ENCODE measurements around the gene KRT8. TPM values are rescaled to one million over a fixed set of nuclear protein-coding genes. Genes with fewer than 3 reads are reported as not detected.

KRT8 gene
- polyA plus RNA-seq, 1 experiment, result 18.2 TPM

DNA sequence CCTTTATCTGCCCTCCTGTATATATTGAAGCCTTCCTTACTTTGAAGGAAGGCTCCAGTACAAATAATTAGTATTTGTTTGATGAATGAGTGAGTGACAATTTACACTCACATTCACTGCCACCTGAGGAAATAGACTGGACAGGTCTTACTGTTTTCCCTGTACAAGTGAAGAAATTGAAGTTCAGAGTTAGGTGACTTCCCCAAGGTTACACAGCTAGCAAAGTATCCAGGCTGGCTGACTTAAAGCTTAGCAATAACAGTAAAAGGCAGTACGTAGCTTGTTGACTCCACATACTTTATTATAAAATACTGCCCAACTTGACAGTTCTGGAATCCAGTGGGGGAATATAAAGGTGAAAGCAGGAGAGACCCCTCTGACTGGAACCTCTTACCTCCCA lies 41.5 kb upstream of the KRT8 start:
- Histone ChIP-seq H3K27ac (ENCODE audit: low read depth, low read length) (no peak overlapping the region), H3K9me3 (ENCODE audit: control insufficient read depth, insufficient read depth, low read length) (no peaks in the 10 kb centered on the region), H3K27me3 (ENCODE audit: control insufficient read depth, insufficient read depth, low read length) (no peaks in the 10 kb centered on the region), H3K4me3 (ENCODE audit: low read depth, low read length) (no peak overlapping the region)
- TF ChIP-seq, protein P1, sequence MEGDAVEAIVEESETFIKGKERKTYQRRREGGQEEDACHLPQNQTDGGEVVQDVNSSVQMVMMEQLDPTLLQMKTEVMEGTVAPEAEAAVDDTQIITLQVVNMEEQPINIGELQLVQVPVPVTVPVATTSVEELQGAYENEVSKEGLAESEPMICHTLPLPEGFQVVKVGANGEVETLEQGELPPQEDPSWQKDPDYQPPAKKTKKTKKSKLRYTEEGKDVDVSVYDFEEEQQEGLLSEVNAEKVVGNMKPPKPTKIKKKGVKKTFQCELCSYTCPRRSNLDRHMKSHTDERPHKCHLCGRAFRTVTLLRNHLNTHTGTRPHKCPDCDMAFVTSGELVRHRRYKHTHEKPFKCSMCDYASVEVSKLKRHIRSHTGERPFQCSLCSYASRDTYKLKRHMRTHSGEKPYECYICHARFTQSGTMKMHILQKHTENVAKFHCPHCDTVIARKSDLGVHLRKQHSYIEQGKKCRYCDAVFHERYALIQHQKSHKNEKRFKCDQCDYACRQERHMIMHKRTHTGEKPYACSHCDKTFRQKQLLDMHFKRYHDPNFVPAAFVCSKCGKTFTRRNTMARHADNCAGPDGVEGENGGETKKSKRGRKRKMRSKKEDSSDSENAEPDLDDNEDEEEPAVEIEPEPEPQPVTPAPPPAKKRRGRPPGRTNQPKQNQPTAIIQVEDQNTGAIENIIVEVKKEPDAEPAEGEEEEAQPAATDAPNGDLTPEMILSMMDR (IDR thresholded peaks at IDR 0.05; ENCODE audit: low read depth, low read length), result no peak
- ChIA-PET POLR2A (no interaction called here), CTCF (interaction anchor here (1.3 to 3.6 kb wide), 4 partner anchors 32 to 67 kb away, joined by 3 to 26 read pairs (median 7); no protein-coding TSS in a partner anchor)
- DNase-seq (ENCODE audit: low read depth, low spot score), result no peak

DNA sequence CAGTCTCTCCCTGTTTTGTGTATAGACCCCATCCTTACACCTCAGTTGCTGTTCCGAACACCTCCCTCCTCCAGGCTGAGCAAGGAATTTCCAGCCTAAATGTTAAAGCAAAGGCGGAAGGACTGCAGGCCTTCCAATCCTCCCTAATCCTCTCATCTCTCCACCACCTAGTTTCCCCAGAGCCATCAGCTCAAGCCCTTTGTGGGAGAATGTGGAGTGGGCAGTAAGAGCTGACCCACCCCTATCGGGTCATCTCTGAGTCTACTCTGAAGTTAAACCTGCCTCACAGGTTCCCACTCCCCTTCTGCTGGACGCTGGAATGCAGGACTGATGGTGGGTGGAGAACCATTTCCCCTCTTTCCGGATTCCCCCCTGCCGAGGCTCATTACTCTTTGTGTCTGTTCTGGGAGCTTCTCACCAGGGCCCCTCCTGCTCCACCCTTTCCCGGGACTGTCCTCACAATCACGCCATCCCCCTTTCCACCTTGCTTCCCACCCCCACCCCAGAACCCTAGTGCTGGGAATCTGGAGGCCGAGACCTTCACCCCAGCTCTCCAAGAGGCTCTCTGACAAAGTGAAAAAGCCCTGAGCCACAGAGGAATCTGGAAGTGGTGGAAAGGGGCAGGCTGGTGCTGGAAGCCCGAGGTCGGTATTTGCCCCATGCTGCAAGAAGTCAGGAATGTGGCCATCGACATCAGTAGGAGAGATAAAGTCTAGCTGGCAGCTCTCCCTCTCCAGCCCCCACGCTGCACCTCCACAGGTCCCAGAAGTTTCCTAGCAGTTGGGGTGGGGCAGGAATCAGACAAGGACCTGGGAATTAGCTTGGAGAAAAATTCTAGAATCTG lies 40.7 kb upstream of the KRT8 start:
- Histone ChIP-seq H3K9me3 (ENCODE audit: control insufficient read depth, insufficient read depth, low read length) (no peaks in the 10 kb centered on the region), H3K27ac (ENCODE audit: low read depth, low read length) (peak overlapping the region; percentile 39), H3K27me3 (ENCODE audit: control insufficient read depth, insufficient read depth, low read length) (no peaks in the 10 kb centered on the region), H3K4me3 (ENCODE audit: low read depth, low read length) (no peak overlapping the region)
- TF ChIP-seq, protein P1 (IDR thresholded peaks at IDR 0.05; ENCODE audit: low read depth, low read length), result no peak
- DNase-seq (ENCODE audit: low read depth, low spot score), result peak; percentile 21
- ChIA-PET POLR2A (interaction anchor here (0.6 kb wide), 1 partner anchor 10 kb away, joined by 6 read pairs; no protein-coding TSS in a partner anchor), CTCF (interaction anchor here (0.9 to 3.6 kb wide), 6 partner anchors 16 to 66 kb away, joined by 3 to 26 read pairs (median 4); no protein-coding TSS in a partner anchor)

DNA sequence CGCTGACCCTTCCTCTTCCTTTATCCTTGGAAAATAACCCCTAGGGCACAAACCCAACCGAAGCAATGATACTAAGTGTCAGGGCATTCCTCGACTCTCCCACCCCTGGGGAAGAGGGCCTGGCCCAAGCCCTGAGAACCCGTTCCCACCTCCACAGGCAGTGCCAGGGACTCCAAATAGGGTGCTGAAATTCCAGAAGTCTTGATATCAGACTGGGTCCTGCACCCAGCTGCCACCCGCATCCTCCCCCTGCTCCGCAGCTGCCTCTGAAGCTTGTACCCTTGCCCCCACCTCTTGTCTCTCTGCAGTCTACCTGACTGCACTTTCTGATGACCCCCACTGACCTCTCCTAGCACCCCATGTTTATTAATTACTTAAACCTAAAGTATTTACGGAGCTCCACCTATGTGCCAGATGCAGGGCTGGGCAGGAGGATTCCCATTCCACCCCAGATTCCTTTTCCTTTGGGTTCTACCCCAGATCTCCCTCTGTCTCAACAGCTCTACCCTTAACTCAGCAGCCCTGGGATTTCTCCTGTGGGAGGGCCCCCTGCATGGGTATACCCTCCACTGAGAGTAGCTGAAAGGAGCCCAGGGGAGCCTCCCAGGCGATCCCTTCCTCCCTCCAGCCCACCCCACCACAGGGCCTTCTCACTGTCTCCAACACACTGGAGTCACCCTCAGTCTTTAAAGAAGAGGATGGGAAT lies 40.0 kb upstream of the KRT8 start:
- no peak overlapping the region for H3K4me3 ChIP-seq (ENCODE audit: low read depth, low read length)
- TF ChIP-seq, protein P1 (IDR thresholded peaks at IDR 0.05; ENCODE audit: low read depth, low read length), result no peak
- ChIA-PET POLR2A (interaction anchor here (0.6 kb wide), 1 partner anchor 9 kb away, joined by 6 read pairs; no protein-coding TSS in a partner anchor), CTCF (interaction anchor here (0.9 to 3.6 kb wide), 3 partner anchors 17 to 60 kb away, joined by 4 to 26 read pairs (median 4); no protein-coding TSS in a partner anchor)
- H3K9me3 ChIP-seq (ENCODE audit: control insufficient read depth, insufficient read depth, low read length), result peaks cover 4% of the 10 kb centered on the region; the same call in 1 of the 2 replicates
- no peaks in the 10 kb centered on the region for H3K27me3 ChIP-seq (ENCODE audit: control insufficient read depth, insufficient read depth, low read length)
- no peak overlapping the region for H3K27ac ChIP-seq (ENCODE audit: low read depth, low read length)
- DNase-seq (ENCODE audit: low read depth, low spot score), result no peak

DNA sequence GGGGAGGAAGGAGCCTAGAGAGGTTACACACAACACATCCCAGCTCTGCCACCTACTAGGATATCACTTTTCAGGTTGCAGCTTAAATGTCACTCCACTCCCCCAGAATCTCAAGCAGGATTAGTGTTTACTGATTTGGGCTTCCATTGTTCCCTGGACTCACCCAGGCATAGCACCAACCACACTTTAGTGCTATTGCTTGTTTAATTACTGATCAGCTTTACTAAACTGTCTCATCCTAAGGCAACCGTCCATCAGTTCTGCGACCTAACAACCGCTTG lies 38.0 kb upstream of the KRT8 start:
- CTCF ChIA-PET, result interaction anchor here (2.0 to 5.3 kb wide), 2 partner anchors 37 to 58 kb away, joined by 10 to 31 read pairs; no protein-coding TSS in a partner anchor
- no peak for DNase-seq (ENCODE audit: low read depth, low spot score)
- TF ChIP-seq, protein P1 (IDR thresholded peaks at IDR 0.05; ENCODE audit: low read depth, low read length), result no peak
- peaks cover 4% of the 10 kb centered on the region; the same call in 1 of the 2 replicates for H3K9me3 ChIP-seq (ENCODE audit: control insufficient read depth, insufficient read depth, low read length)
- POLR2A ChIA-PET, result no interaction called here
- no peak overlapping the region for H3K4me3 ChIP-seq (ENCODE audit: low read depth, low read length)
- no peak overlapping the region for H3K27ac ChIP-seq (ENCODE audit: low read depth, low read length)
- H3K27me3 ChIP-seq (ENCODE audit: control insufficient read depth, insufficient read depth, low read length), result no peaks in the 10 kb centered on the region

Measured in AG04450 (cell line).